GM19023 (cell line): ENCODE measurements around the gene SORT1.
"Not testable (repeated sequence)": the region's sequence is repeated elsewhere in the genome, so short reads cannot be mapped to it uniquely, and the experiment has no call there.

Experiments
- ATAC-seq: cut with Tn5 transposase; IDR thresholded peaks from one replicate; pipeline ENCODE4 v1.9.1; 2021; ENCODE audit warnings: mild to moderate bottlenecking, moderate library complexity; ENCODE audit not compliant: unreplicated experiment

The SORT1 gene

GRCh38 chr1:109397581-109398342 is at the start of gene SORT1:
Gene SORT1, minus strand, starts transcription at chr1:109397918. Its CDS starts 26 bp downstream, at chr1:109397892.
- ATAC-seq, result peak; percentile 93

GRCh38 chr1:109445949-109446695 is 48.4 kb upstream of the SORT1 start:
- not testable (repeated sequence) for ATAC-seq

GRCh38 chr1:109444346-109444745 is 46.6 kb upstream of the SORT1 start:
- no peak for ATAC-seq

- no peak for ATAC-seq
Measured at GRCh38 chr1:109443476-109443875, 45.8 kb upstream of the SORT1 start.

GRCh38 chr1:109441069-109441468 is 43.4 kb upstream of the SORT1 start:
- no peak for ATAC-seq

GRCh38 chr1:109438798-109439297 is 41.1 kb upstream of the SORT1 start:
- no peak for ATAC-seq

- ATAC-seq, result no peak
Measured at GRCh38 chr1:109434484-109434883, 36.8 kb upstream of the SORT1 start.

GRCh38 chr1:109433322-109433721 is 35.6 kb upstream of the SORT1 start:
- ATAC-seq, result no peak

GRCh38 chr1:109432336-109432735 is 34.6 kb upstream of the SORT1 start:
- ATAC-seq, result no peak

- ATAC-seq, result no peak
Measured at GRCh38 chr1:109427171-109427467, 29.4 kb upstream of the SORT1 start.

GRCh38 chr1:109426281-109427170 is 28.8 kb upstream of the SORT1 start, which contains the start of gene PSMA5:
Gene PSMA5, minus strand, starts transcription at chr1:109426448. Its CDS starts 118 bp downstream, at chr1:109426330.
- peak; percentile 98 for ATAC-seq

- ATAC-seq, result peak; percentile 28
Measured at GRCh38 chr1:109425391-109426280, 27.9 kb upstream of the SORT1 start.

- no peak for ATAC-seq
Measured at GRCh38 chr1:109423498-109423897, 25.8 kb upstream of the SORT1 start.

GRCh38 chr1:109412551-109412950 is 14.8 kb upstream of the SORT1 start:
- no peak for ATAC-seq

- ATAC-seq, result no peak
Measured at GRCh38 chr1:109404838-109405237, 7.1 kb upstream of the SORT1 start.

- no peak for ATAC-seq
Measured at GRCh38 chr1:109402025-109402424, 4.3 kb upstream of the SORT1 start.

- ATAC-seq, result no peak
Measured at GRCh38 chr1:109400035-109400655, 2.4 kb upstream of the SORT1 start.

- no peak for ATAC-seq
Measured at GRCh38 chr1:109399326-109399957, 1.7 kb upstream of the SORT1 start.
